ENCODE results near the gene ZDHHC19. TPM values are rescaled to one million over a fixed set of nuclear protein-coding genes. Genes with fewer than 3 reads are reported as not detected.
A peak's percentile ranks its signal among the peaks of the same experiment; 100 is the strongest.

ZDHHC19 gene
- total RNA-seq, 4 donors from 2014 or later = 2.2 TPM; not detected in 3

DNA sequence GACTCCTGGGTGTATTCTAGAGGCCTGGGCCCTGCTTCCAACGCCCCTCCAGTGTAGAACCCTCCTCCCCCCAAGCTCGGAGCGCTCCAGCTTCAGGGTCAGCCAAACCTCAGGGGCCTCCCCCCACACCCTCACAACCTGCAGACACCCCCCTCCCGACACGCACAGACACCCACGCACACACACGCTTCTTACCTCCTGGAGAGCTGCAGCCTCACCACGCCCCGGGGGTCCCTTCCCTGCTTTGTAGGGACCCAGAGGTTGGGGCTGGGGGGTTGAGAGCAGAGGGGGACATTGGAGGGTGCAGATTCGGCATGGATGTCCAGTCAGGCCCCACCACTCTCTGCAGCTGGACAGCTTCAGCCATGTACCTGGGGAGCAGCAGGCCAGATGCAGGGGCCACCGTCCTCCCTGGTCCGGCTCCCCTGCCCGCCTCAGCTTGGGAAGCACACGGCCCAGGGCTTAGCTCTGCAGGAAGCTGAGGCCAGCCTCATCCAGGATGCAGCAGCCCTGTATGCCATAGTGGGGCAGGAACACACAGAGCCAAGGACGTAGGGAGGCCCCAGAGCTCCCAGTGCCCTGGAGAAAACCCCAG lies 13.0 kb downstream of the ZDHHC19 start:
- TF ChIP-seq, protein P1, sequence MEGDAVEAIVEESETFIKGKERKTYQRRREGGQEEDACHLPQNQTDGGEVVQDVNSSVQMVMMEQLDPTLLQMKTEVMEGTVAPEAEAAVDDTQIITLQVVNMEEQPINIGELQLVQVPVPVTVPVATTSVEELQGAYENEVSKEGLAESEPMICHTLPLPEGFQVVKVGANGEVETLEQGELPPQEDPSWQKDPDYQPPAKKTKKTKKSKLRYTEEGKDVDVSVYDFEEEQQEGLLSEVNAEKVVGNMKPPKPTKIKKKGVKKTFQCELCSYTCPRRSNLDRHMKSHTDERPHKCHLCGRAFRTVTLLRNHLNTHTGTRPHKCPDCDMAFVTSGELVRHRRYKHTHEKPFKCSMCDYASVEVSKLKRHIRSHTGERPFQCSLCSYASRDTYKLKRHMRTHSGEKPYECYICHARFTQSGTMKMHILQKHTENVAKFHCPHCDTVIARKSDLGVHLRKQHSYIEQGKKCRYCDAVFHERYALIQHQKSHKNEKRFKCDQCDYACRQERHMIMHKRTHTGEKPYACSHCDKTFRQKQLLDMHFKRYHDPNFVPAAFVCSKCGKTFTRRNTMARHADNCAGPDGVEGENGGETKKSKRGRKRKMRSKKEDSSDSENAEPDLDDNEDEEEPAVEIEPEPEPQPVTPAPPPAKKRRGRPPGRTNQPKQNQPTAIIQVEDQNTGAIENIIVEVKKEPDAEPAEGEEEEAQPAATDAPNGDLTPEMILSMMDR (IDR thresholded peaks at IDR 0.05) = no peak
- no peak for TF ChIP-seq POLR2A (IDR thresholded peaks at IDR 0.05)
- Histone ChIP-seq H3K27me3 (no peaks in the 10 kb centered on the region), H3K4me3 (no peak overlapping the region), H3K27ac (no peak overlapping the region), H3K36me3 (no peaks in the 10 kb centered on the region), H3K9me3 (no peaks in the 10 kb centered on the region), H3K4me1 (no peaks in the 10 kb centered on the region)
- intact Hi-C loops (cut with DNase I; ENCODE audit: low total_unique reads) = no loop called here
- no peak for DNase-seq

DNA sequence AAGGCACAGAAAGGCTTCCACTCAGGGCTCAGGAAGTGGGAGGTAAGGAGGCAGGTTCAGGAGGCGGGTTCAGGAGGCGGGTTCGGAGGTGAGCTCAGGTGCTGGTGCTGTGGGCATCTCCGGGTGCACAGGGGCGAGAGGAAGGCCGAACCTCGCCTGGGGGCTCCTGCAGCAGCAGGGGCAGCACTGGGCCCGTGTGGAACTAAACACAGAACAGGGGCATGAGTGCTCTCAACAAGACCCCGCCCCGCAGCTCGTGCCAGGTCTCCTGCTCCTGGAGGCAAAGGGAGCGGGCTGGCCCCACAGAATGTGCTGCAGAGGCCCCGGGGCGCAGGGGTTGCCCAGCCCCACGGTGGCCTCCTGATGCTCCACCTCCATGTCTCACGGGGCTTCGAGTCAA lies 13.7 kb downstream of the ZDHHC19 start:
- no peak for DNase-seq
- H3K4me1 ChIP-seq = no peaks in the 10 kb centered on the region
- TF ChIP-seq POLR2A (IDR thresholded peaks at IDR 0.05) = no peak
- TF ChIP-seq, protein P1 (IDR thresholded peaks at IDR 0.05) = no peak
- H3K27me3 ChIP-seq = no peaks in the 10 kb centered on the region
- intact Hi-C loops (cut with DNase I; ENCODE audit: low total_unique reads) = no loop called here
- H3K36me3 ChIP-seq = no peaks in the 10 kb centered on the region
- no peak overlapping the region for H3K4me3 ChIP-seq
- H3K9me3 ChIP-seq = no peaks in the 10 kb centered on the region
- H3K27ac ChIP-seq = no peak overlapping the region

GRCh38 chr3:196195664-196196265 lies 15.4 kb downstream of the ZDHHC19 start:
- no peaks in the 10 kb centered on the region for H3K9me3 ChIP-seq
- H3K27ac ChIP-seq = no peak overlapping the region
- TF ChIP-seq, protein P1 (IDR thresholded peaks at IDR 0.05) = no peak
- TF ChIP-seq POLR2A (IDR thresholded peaks at IDR 0.05) = no peak
- no peaks in the 10 kb centered on the region for H3K4me1 ChIP-seq
- no peaks in the 10 kb centered on the region for H3K27me3 ChIP-seq
- intact Hi-C loops (cut with DNase I; ENCODE audit: low total_unique reads) = no loop called here
- H3K36me3 ChIP-seq = no peaks in the 10 kb centered on the region
- no peak for DNase-seq
- H3K4me3 ChIP-seq = no peak overlapping the region

- Histone ChIP-seq H3K27me3 (no peaks in the 10 kb centered on the region), H3K4me3 (no peak overlapping the region), H3K27ac (peak overlapping the region in 1 of 2 donors; percentile 32), H3K4me1 (no peaks in the 10 kb centered on the region), H3K9me3 (no peaks in the 10 kb centered on the region), H3K36me3 (no peaks in the 10 kb centered on the region)
- intact Hi-C loops (cut with DNase I; ENCODE audit: low total_unique reads) = no loop called here
- TF ChIP-seq POLR2A (IDR thresholded peaks at IDR 0.05) = no peak
- TF ChIP-seq, protein P1 (IDR thresholded peaks at IDR 0.05) = no peak
- no peak for DNase-seq
Measured at GRCh38 chr3:196194542-196194915, 16.7 kb downstream of the ZDHHC19 start.

DNA sequence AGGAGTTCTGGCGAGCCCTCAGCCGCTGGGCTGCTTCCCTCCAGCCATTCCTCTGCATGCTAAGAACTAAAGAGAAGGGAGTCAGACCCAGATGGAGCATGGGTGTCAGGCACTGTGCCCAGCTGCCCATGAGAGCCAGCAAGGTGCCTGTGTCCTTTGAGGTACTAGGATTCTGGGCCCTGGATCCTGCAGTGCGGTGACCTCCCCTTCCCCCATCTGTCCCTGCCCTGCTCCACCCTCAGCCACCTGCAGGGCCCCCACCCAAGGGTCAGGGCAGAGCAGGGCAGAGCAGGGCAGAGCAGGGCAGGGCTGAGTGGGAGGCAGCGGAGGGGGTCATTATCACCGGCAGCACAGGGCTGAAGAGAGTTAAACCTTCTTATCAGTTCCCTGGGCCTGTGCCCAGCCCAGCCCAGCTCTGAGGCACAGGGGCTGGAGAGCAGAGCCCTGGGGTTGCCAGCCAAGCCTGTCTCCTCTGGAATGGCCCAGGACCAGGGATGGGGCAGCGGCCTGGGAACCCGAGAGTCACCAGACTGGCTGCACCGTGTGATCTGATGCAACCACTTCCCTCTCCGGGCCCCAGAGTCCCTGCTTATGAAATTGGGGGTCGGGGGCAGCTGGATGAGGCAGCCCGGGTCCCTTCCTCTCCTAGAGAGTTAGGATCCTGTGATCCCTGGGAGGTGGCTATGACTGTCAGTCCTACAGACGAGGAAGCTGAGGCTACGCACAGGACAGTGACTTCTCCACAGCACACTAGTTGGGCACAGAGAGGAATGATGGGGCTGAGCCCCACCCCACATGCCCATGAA lies 17.3 kb downstream of the ZDHHC19 start:
- intact Hi-C loops (cut with DNase I; ENCODE audit: low total_unique reads) = loop anchor here (2.0 kb wide), 1 partner anchor 123 kb away; no protein-coding TSS in a partner anchor
- H3K36me3 ChIP-seq = no peaks in the 10 kb centered on the region
- DNase-seq = no peak
- H3K9me3 ChIP-seq = no peaks in the 10 kb centered on the region
- TF ChIP-seq, protein P1 (IDR thresholded peaks at IDR 0.05) = no peak
- no peak for TF ChIP-seq POLR2A (IDR thresholded peaks at IDR 0.05)
- H3K4me3 ChIP-seq = no peak overlapping the region
- no peaks in the 10 kb centered on the region for H3K27me3 ChIP-seq
- no peaks in the 10 kb centered on the region for H3K4me1 ChIP-seq
- H3K27ac ChIP-seq = peak overlapping the region in 1 of 2 donors; percentile 32
